Esophagus muscularis mucosa (tissue), 4 donors: Measurements from ENCODE around the gene NUFIP1.

Experiments
- CTCF ChIP-seq, 3 experiments: fragments of 200-600 bp in 2 of 3; fragments of 450-650 bp in 1 of 3; sonication (generic) in 2 of 3; IDR thresholded peaks; one replicate each; pipeline ENCODE4 v1.5.1; 2017 to 2019; ENCODE audit warnings: antibody characterized with exemption in 3 of 3, mild to moderate bottlenecking in 2 of 3, moderate library complexity in 1 of 3
- EP300 ChIP-seq: sonication (generic); formaldehyde crosslinking; IDR thresholded peaks from one replicate; pipeline ENCODE4 v1.6.1; 2017; ENCODE audit warnings: antibody characterized with exemption
- POLR2A ChIP-seq: fragments of 450-650 bp; IDR thresholded peaks from one replicate; pipeline ENCODE4 v1.6.1; 2017; ENCODE audit warnings: antibody characterized with exemption, moderate library complexity, mild to moderate bottlenecking, low read depth
- POLR2AphosphoS5 ChIP-seq, 2 donors: sonication (generic); formaldehyde crosslinking; IDR thresholded peaks; one replicate each; pipeline ENCODE4 v1.6.1; 2017; ENCODE audit warnings: antibody characterized with exemption in 2 of 2

- TF ChIP-seq POLR2A (no peak), CTCF (IDR thresholded peaks at IDR 0.05) (peak in 2 of 3 experiments; percentile 55 to 61), POLR2AphosphoS5 (IDR thresholded peaks at IDR 0.05) (peak in 1 of 2 donors; percentile 93), EP300 (no peak)
These were observed 71.5 kb downstream of the NUFIP1 start for GRCh38 chr13:44917589-44918325.
